Nephron (organoid): ENCODE data around the gene PPP6R2.
"Not testable (repeated sequence)": the region's sequence is repeated elsewhere in the genome, so short reads cannot be mapped to it uniquely, and the experiment has no call there.

ENCODE experiments used
- H3K27ac Mint-ChIP-seq, 3 experiments: 2 replicates each; pipeline ENCODE4 v1.8.0; 2020; ENCODE audit warnings: mixed read lengths in 3 of 3, mild to moderate bottlenecking in 2 of 3, moderate library complexity in 1 of 3
- H3K27me3 Mint-ChIP-seq: 2 replicates; pipeline ENCODE4 v1.8.0; 2021; ENCODE audit warnings: low read depth, mild to moderate bottlenecking, moderate library complexity, mixed read lengths
- H3K36me3 Mint-ChIP-seq: 2 replicates; pipeline ENCODE4 v1.8.0; 2020; ENCODE audit warnings: low read depth, mixed read lengths
- H3K4me1 Mint-ChIP-seq: 2 replicates; pipeline ENCODE4 v1.8.0; 2020; ENCODE audit warnings: mixed read lengths
- H3K4me3 Mint-ChIP-seq, 3 experiments: 2 replicates each; pipeline ENCODE4 v1.8.0; 2020; ENCODE audit warnings: mild to moderate bottlenecking in 3 of 3, mixed read lengths in 3 of 3, moderate library complexity in 2 of 3
- H3K9me3 Mint-ChIP-seq: 2 replicates; pipeline ENCODE4 v1.8.0; 2020; ENCODE audit warnings: mixed read lengths
- CTCF ChIP-seq, 3 experiments: fragments of 200-600 bp; sonication (generic); IDR thresholded peaks; one replicate each; pipeline ENCODE4 v1.5.0; 2021; ENCODE audit warnings: antibody characterized with exemption in 3 of 3; ENCODE audit not compliant: unreplicated experiment in 3 of 3

The PPP6R2 gene

GRCh38 chr22:50318356-50318697 lies 24.8 kb upstream of the PPP6R2 start:
- Mint-ChIP-seq H3K27ac (no peak overlapping the region), H3K4me1 (no peaks in the 10 kb centered on the region)
- no peak for TF ChIP-seq CTCF (IDR thresholded peaks at IDR 0.05; ENCODE audit: unreplicated experiment in 3 of 3)

GRCh38 chr22:50318698-50319411 lies 24.3 kb upstream of the PPP6R2 start:
- Mint-ChIP-seq H3K27ac (no peak overlapping the region), H3K4me1 (no peaks in the 10 kb centered on the region), H3K27me3 (peaks cover 6% of the 10 kb centered on the region), H3K36me3 (no peaks in the 10 kb centered on the region), H3K4me3 (no peak overlapping the region), H3K9me3 (no peaks in the 10 kb centered on the region)
- no peak for TF ChIP-seq CTCF (IDR thresholded peaks at IDR 0.05; ENCODE audit: unreplicated experiment in 3 of 3)

More at GRCh38 chr22:50318356-50318697, 24.8 kb upstream of the PPP6R2 start:
- Mint-ChIP-seq H3K4me3 (no peak overlapping the region), H3K27me3 (peaks cover 6% of the 10 kb centered on the region), H3K36me3 (no peaks in the 10 kb centered on the region), H3K9me3 (no peaks in the 10 kb centered on the region)

GRCh38 chr22:50319503-50319951 lies 23.6 kb upstream of the PPP6R2 start:
- no peaks in the 10 kb centered on the region for H3K36me3 Mint-ChIP-seq
- H3K9me3 Mint-ChIP-seq, result no peaks in the 10 kb centered on the region
- no peak overlapping the region for H3K4me3 Mint-ChIP-seq
- H3K27me3 Mint-ChIP-seq, result peaks cover 6% of the 10 kb centered on the region
- no peaks in the 10 kb centered on the region for H3K4me1 Mint-ChIP-seq
- no peak for TF ChIP-seq CTCF (IDR thresholded peaks at IDR 0.05; ENCODE audit: unreplicated experiment in 3 of 3)
- no peak overlapping the region for H3K27ac Mint-ChIP-seq

- H3K4me1 Mint-ChIP-seq, result no peaks in the 10 kb centered on the region
- H3K27me3 Mint-ChIP-seq, result peaks cover 6% of the 10 kb centered on the region
- H3K4me3 Mint-ChIP-seq, result no peak overlapping the region
- H3K27ac Mint-ChIP-seq, result no peak overlapping the region
- no peak for TF ChIP-seq CTCF (IDR thresholded peaks at IDR 0.05; ENCODE audit: unreplicated experiment in 3 of 3)
- no peaks in the 10 kb centered on the region for H3K9me3 Mint-ChIP-seq
- H3K36me3 Mint-ChIP-seq, result no peaks in the 10 kb centered on the region
These were observed 23.0 kb upstream of the PPP6R2 start for GRCh38 chr22:50320116-50320515.

- no peak for TF ChIP-seq CTCF (IDR thresholded peaks at IDR 0.05; ENCODE audit: unreplicated experiment in 3 of 3)
- H3K27me3 Mint-ChIP-seq, result peaks cover 1% of the 10 kb centered on the region
- H3K27ac Mint-ChIP-seq, result no peak overlapping the region
- no peaks in the 10 kb centered on the region for H3K36me3 Mint-ChIP-seq
- H3K4me1 Mint-ChIP-seq, result peaks cover 3% of the 10 kb centered on the region
- H3K4me3 Mint-ChIP-seq, result no peak overlapping the region
- H3K9me3 Mint-ChIP-seq, result no peaks in the 10 kb centered on the region
These were observed 22.3 kb upstream of the PPP6R2 start for GRCh38 chr22:50320671-50321325.

GRCh38 chr22:50322382-50323104 lies 20.6 kb upstream of the PPP6R2 start:
- H3K4me1 Mint-ChIP-seq, H3K27ac Mint-ChIP-seq, H3K9me3 Mint-ChIP-seq, H3K4me3 Mint-ChIP-seq, H3K36me3 Mint-ChIP-seq, H3K27me3 Mint-ChIP-seq: not testable (repeated sequence)
